Activated naive CD8-positive, alpha-beta T cell treated with anti-CD3 and anti-CD28 coated beads for 36 hours (primary cell): Measurements from ENCODE around the gene RYR3. TPM values are rescaled to one million over a fixed set of nuclear protein-coding genes. Genes with fewer than 3 reads are reported as not detected.

Experiments used
- DNase-seq: peaks from one replicate; pipeline ENCODE4 v3.0.0; 2021
- H3K27ac Mint-ChIP-seq: one replicate; pipeline ENCODE4 v1.8.0; 2022; ENCODE audit warnings: mild to moderate bottlenecking, moderate library complexity, mixed read lengths
- H3K27me3 Mint-ChIP-seq: one replicate; pipeline ENCODE4 v1.8.0; 2022; ENCODE audit warnings: mild to moderate bottlenecking, mixed read lengths
- H3K36me3 Mint-ChIP-seq: one replicate; pipeline ENCODE4 v1.8.0; 2021; ENCODE audit warnings: mild to moderate bottlenecking, mixed read lengths
- H3K4me1 Mint-ChIP-seq: one replicate; pipeline ENCODE4 v1.8.0; 2021; ENCODE audit warnings: mixed read lengths
- H3K4me3 Mint-ChIP-seq: one replicate; pipeline ENCODE4 v1.8.0; 2022; ENCODE audit warnings: mild to moderate bottlenecking, moderate library complexity, mixed read lengths
- H3K9me3 Mint-ChIP-seq: one replicate; pipeline ENCODE4 v1.8.0; 2022; ENCODE audit warnings: mixed read lengths
- total RNA-seq, 2 experiments: library from RNA; stranded (reverse); gene quantifications; one replicate each; pipeline ENCODE4 v1.2.3, GENCODE V29; 2021

RYR3 gene
- total RNA-seq, 2 experiments from 2014 or later: not detected

DNA sequence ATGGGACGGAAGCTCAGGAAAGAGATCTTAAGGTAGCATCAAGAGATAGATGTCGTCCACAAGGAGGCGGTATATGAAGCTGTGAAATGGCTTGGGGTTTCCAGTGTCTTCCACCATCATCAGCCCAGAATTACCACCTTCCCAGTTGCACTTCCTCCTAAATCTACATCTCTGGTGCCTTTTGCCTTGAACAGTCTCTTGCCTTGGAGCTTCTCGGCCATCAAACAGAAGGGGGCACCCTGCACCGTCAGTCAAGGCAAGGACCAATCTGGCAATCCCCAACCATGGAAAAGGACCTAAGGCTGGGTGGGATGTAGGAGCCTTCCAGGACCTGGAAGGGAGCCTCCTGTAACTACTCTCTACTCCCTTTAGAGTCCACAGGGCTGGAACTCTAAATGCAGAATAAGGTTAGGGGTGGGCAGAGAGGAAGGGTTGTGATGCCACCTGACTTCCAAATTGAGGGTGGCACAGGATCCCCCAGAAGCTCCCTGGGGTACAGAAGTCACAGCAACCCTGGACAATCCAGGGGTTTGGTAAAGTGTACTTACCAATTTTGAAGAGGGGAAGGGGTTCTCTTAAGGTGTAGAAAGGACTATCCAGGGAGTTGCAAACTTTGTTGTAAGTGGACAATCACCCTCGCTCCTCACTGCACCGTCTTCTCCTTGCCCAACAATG lies 1.0 kb upstream of the RYR3 start:
- no peaks in the 10 kb centered on the region for H3K36me3 Mint-ChIP-seq
- H3K27me3 Mint-ChIP-seq: peaks cover 49% of the 10 kb centered on the region
- no peak for DNase-seq
- H3K4me3 Mint-ChIP-seq: no peak overlapping the region
- H3K9me3 Mint-ChIP-seq: no peaks in the 10 kb centered on the region
- H3K27ac Mint-ChIP-seq: no peak overlapping the region
- no peaks in the 10 kb centered on the region for H3K4me1 Mint-ChIP-seq

DNA sequence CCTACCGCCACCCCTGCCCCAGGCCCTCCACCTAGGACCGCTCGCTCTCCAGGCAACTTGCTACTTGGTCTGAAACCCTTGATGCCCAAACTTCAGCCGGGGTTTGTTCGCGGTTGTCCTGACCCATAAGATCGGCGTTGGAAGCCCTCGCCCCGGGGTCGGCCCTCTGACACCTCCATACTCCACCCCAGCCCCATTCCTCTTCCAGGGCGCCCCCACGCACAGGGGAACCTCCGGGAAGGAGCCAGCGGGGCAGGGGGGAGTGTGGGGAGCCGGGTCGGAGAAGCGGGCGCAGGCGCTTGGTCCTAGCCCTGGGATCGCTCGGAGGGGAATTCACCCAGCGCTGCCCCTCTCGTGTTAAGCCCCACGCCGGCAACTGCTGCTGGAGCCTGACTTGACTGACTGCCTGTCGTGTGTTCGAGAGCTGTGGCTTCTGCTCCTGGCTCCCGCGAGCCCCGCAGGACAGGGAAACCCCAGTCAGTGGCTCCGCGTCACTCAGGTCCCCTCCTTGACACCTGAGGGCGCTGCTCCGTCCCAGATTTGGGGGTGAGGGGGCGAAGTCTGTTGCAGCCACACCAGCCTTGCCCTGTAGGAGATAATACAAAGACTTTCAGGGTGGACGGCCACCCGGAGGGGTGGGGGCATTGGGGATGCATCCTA lies 675 bp downstream of the RYR3 start:
- Mint-ChIP-seq H3K4me3 (no peak overlapping the region), H3K4me1 (no peaks in the 10 kb centered on the region)
- no peak for DNase-seq

DNA sequence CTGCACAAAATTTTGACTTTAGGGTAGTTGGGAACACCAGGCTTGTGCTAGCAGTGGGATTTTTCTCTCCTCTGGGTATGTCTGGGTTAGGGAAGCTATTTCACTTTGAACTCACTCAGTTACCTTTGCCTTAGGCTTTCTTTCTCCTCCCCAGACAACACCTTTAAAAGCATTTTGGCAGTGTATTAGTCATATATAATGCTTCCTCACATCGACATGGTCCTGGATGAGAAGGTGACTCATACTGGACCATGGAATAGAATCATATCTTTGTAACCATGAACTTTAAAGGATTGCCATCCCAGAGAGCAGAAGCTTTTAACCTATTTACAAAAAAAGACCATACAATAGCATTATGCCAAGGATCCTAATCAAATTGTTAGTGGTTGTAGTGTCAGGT lies 2.7 kb downstream of the RYR3 start:
- H3K4me3 Mint-ChIP-seq: no peak overlapping the region
- no peaks in the 10 kb centered on the region for H3K9me3 Mint-ChIP-seq
- H3K27ac Mint-ChIP-seq: no peak overlapping the region
- no peak for DNase-seq
- H3K27me3 Mint-ChIP-seq: peaks cover 58% of the 10 kb centered on the region
- H3K4me1 Mint-ChIP-seq: no peaks in the 10 kb centered on the region
- no peaks in the 10 kb centered on the region for H3K36me3 Mint-ChIP-seq

More for the DNA sequence above, 675 bp downstream of the RYR3 start:
- H3K27ac Mint-ChIP-seq: no peak overlapping the region
- H3K27me3 Mint-ChIP-seq: peaks cover 57% of the 10 kb centered on the region
- no peaks in the 10 kb centered on the region for H3K36me3 Mint-ChIP-seq
- no peaks in the 10 kb centered on the region for H3K9me3 Mint-ChIP-seq

DNA sequence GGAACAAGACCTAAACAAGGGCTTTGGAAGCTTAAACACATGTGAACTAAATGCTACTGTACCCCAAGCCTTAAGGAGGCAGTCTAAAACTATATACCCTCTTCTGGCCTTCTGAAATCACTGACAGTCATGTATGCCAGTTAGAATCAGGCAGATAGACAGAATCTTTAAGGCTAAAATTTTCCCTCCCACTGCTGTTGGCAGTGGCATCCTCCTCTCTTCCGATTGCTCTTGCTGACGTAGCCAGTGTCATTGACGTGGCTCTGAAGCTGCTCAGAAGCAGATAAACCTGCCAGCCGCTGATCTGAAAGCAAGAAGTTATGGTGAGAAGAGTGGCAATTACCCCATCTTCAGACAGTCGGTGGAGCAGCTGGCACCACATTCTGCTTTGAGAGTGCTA lies 3.3 kb downstream of the RYR3 start:
- Mint-ChIP-seq H3K4me3 (no peak overlapping the region), H3K4me1 (no peaks in the 10 kb centered on the region), H3K27me3 (peaks cover 55% of the 10 kb centered on the region), H3K27ac (no peak overlapping the region), H3K36me3 (no peaks in the 10 kb centered on the region), H3K9me3 (no peaks in the 10 kb centered on the region)
- no peak for DNase-seq

DNA sequence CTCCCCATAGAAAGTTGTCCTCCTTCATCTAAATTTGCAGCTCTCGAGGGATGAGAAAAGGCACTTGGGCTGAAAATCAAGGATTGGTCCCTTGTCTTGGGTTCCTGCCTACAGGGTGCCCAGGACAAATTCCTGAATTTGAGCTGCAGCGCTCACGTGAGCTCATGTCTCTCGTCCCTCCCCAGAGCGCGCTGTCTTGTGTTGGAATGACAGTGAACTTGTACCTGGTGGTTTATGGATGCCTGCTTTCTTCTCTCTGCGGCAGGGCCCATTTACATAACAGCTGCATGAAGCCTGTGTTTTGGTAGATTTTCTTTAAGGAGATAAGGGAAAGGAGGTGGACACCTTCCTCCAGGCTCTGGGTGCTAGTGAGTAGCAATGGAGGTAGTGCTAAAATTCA lies 4.3 kb downstream of the RYR3 start:
- H3K4me3 Mint-ChIP-seq: no peak overlapping the region
- H3K36me3 Mint-ChIP-seq: no peaks in the 10 kb centered on the region
- H3K27me3 Mint-ChIP-seq: peaks cover 45% of the 10 kb centered on the region
- no peaks in the 10 kb centered on the region for H3K9me3 Mint-ChIP-seq
- DNase-seq: no peak
- H3K27ac Mint-ChIP-seq: no peak overlapping the region
- no peaks in the 10 kb centered on the region for H3K4me1 Mint-ChIP-seq

DNA sequence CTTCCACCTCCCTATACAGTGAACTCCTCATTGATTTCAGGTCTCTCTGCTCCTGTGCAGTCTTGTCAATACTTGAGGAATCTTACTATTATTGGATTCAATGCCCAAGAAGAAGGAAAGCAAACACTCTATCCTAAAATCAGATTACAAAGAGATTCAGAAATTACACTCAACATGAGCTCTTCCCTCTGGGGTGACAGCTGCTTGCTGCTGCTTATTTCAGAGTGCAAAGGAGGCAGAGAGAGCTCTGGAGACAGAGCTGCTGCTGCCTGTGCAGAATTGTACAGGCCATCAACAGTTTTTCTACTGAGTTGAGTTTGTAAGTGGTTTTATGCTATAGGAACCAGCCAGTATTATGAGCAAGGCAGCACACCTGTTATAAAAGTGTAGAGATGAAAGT lies 7.1 kb downstream of the RYR3 start:
- Mint-ChIP-seq H3K27me3 (peaks cover 23% of the 10 kb centered on the region), H3K4me3 (no peak overlapping the region), H3K27ac (no peak overlapping the region), H3K36me3 (no peaks in the 10 kb centered on the region), H3K9me3 (no peaks in the 10 kb centered on the region), H3K4me1 (peaks cover 2% of the 10 kb centered on the region)
- DNase-seq: no peak

DNA sequence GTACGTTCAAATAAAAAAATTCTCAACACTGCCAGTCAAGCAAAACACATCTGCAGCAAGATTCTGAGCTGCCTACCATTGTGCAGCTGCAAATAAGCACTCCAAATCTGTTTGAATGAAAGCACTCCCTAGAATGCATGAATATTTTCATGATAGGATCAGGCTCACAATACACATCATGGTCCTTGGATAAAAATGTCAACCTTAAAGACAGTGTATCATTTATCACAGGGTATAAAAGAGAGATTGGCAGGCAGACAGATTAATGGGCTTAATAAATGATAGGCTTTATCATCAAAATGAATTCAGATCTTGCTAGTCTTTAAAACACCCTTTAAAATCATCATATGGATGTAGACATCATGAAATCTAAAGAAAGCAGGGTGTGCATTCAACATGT lies 9.2 kb downstream of the RYR3 start:
- Mint-ChIP-seq H3K9me3 (no peaks in the 10 kb centered on the region), H3K27ac (no peak overlapping the region), H3K4me1 (peaks cover 13% of the 10 kb centered on the region), H3K4me3 (no peak overlapping the region), H3K36me3 (no peaks in the 10 kb centered on the region), H3K27me3 (peaks cover 6% of the 10 kb centered on the region)
- no peak for DNase-seq

DNA sequence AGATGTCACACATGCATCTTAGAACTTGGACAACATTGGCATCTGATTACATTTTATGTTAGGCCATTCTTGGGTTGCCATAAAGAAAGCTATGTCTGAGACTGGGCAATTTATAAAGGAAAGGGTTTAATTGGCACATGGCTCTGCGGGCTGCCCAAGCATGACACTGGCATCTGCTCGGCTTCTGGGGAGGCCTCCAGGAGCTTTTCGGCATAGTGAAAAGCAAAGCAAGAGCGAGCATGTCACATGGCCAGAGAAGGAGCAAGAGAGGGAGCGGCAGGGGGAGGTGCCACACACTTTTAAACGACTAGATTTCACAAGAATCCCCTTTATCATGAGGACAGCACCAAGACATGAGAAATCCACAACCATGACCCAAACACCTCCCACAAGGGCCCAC lies 11.3 kb downstream of the RYR3 start:
- Mint-ChIP-seq H3K4me1 (peaks cover 13% of the 10 kb centered on the region), H3K27me3 (no peaks in the 10 kb centered on the region), H3K9me3 (no peaks in the 10 kb centered on the region), H3K36me3 (no peaks in the 10 kb centered on the region), H3K4me3 (no peak overlapping the region), H3K27ac (no peak overlapping the region)
- DNase-seq: no peak

DNA sequence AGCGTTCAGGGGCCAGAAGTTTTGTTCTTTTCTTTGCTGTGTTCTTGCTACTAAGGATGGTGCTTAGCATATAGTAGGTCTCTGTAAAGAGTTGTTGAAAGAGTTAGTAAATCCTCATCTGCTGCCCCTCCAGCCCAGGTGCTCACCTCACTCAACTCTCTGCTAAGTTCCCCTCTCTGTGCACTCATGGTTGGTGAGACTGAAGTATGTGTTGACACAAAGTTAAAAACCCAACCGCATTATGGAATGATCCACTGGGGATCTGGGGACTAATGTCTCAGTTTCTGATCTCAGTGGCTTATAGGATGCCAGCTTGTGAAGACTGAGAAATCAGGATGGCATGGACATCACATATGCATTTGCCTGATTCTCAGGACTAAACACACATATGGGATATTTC lies 13.8 kb downstream of the RYR3 start:
- H3K9me3 Mint-ChIP-seq: no peaks in the 10 kb centered on the region
- no peaks in the 10 kb centered on the region for H3K36me3 Mint-ChIP-seq
- no peak overlapping the region for H3K27ac Mint-ChIP-seq
- peaks cover 13% of the 10 kb centered on the region for H3K4me1 Mint-ChIP-seq
- no peaks in the 10 kb centered on the region for H3K27me3 Mint-ChIP-seq
- DNase-seq: no peak
- H3K4me3 Mint-ChIP-seq: no peak overlapping the region

DNA sequence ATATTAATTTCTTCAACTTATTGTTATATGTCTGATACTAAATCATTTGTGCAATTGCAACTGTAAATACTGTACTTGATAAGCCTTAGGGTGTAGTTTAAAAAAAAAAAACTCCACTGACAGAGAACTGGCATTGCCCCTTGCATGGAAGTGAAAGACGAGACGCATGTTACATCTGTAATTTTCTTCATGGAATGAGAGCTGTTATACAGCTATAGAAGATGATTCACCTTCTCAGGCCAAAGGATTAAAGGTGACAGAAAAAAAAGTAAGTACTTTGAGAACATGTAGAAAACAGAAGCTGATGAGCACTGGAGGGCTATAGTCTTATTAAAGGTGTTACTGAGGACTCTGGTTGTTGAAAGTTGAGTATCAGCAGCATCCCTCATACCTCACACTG lies 16.1 kb downstream of the RYR3 start:
- no peak for DNase-seq
- no peak overlapping the region for H3K27ac Mint-ChIP-seq
- no peak overlapping the region for H3K4me3 Mint-ChIP-seq
- no peaks in the 10 kb centered on the region for H3K9me3 Mint-ChIP-seq
- no peaks in the 10 kb centered on the region for H3K36me3 Mint-ChIP-seq
- H3K4me1 Mint-ChIP-seq: peaks cover 13% of the 10 kb centered on the region
- peaks cover 10% of the 10 kb centered on the region for H3K27me3 Mint-ChIP-seq

DNA sequence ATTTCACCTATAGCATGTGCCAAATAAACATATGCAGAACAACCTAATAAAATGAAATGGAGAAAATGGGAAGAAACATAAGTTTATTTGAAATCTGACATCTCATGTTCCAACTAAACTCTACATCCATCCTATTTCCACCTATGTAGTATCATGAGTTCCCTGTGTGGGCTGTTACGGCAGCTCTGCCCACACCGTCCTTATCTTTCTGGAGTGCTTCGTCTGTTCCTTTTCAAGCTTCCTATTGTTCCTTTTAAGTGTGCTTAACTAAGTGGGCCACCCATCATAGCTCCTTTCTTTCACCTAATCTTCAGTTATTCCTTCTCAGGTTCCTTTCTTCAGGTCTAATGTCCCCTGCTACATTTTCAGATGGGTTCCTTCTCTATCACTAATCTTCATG lies 17.3 kb downstream of the RYR3 start:
- no peak overlapping the region for H3K27ac Mint-ChIP-seq
- H3K4me1 Mint-ChIP-seq: peaks cover 12% of the 10 kb centered on the region
- no peaks in the 10 kb centered on the region for H3K36me3 Mint-ChIP-seq
- H3K9me3 Mint-ChIP-seq: no peaks in the 10 kb centered on the region
- H3K4me3 Mint-ChIP-seq: no peak overlapping the region
- H3K27me3 Mint-ChIP-seq: peaks cover 10% of the 10 kb centered on the region
- no peak for DNase-seq

DNA sequence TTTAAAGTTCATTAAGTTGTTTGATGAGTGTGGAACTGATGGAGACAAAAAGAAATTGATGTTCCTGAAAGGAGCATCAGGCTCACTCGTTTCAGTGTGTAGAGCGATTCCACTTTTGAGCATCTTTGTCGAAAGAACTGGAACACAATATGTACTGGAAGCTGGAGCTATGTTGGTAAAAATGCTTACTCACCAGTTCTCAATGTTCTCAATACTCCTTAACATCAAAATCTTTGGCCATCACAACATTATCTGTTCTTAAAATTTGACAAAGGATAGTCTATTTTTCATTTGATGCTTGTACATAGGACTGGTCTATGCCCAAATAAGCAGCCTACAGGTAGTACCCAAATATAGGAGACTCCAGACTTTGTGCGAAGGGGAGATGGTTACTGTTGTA lies 18.7 kb downstream of the RYR3 start:
- no peak for DNase-seq
- H3K4me3 Mint-ChIP-seq: no peak overlapping the region
- no peak overlapping the region for H3K27ac Mint-ChIP-seq
- peaks cover 20% of the 10 kb centered on the region for H3K27me3 Mint-ChIP-seq
- H3K9me3 Mint-ChIP-seq: no peaks in the 10 kb centered on the region
- no peaks in the 10 kb centered on the region for H3K36me3 Mint-ChIP-seq
- peaks cover 2% of the 10 kb centered on the region for H3K4me1 Mint-ChIP-seq

DNA sequence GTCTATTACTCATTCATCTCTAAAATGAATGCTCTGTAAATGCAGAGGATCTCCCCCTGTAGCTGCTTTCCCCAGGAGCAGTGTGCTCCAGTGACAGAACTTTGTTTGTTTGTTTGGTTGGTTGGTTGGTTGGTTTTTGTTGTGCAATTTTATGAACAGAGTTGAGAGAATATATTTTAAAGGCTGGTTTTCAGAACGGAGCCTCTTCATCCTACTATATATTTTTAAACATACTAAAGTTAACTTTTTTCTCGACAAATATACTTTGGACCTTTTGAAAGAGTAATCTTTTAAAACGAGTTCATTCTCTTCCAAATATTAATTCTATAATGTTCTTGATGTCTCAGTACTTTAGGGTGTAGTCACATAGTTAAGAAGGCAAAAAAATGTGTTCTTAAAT lies 20.2 kb downstream of the RYR3 start:
- no peaks in the 10 kb centered on the region for H3K9me3 Mint-ChIP-seq
- H3K4me1 Mint-ChIP-seq: no peaks in the 10 kb centered on the region
- no peak overlapping the region for H3K27ac Mint-ChIP-seq
- H3K27me3 Mint-ChIP-seq: peaks cover 26% of the 10 kb centered on the region
- H3K36me3 Mint-ChIP-seq: no peaks in the 10 kb centered on the region
- no peak for DNase-seq
- no peak overlapping the region for H3K4me3 Mint-ChIP-seq

DNA sequence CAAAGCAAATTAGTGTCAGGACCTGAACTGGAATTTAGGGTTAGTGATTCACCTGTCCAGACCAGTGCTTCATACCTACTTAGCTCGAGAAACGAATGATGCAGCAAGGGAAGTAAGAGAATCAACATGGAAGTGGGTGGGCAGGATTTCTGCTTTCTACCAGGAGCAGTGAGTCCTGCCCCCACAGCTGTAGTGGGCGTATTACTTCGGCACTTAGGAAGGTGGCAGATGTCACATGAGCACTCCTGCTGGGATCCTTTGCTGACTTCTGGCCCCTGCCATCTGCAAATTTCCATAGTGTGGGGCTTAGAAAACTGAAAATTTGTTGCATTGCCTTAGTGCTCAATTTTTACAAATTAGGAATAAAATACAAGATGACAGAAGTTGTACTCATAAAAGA lies 31.2 kb downstream of the RYR3 start:
- H3K4me1 Mint-ChIP-seq: no peaks in the 10 kb centered on the region
- H3K9me3 Mint-ChIP-seq: peaks cover 2% of the 10 kb centered on the region
- no peak overlapping the region for H3K4me3 Mint-ChIP-seq
- DNase-seq: no peak
- H3K27me3 Mint-ChIP-seq: no peaks in the 10 kb centered on the region
- no peaks in the 10 kb centered on the region for H3K36me3 Mint-ChIP-seq
- H3K27ac Mint-ChIP-seq: no peak overlapping the region

DNA sequence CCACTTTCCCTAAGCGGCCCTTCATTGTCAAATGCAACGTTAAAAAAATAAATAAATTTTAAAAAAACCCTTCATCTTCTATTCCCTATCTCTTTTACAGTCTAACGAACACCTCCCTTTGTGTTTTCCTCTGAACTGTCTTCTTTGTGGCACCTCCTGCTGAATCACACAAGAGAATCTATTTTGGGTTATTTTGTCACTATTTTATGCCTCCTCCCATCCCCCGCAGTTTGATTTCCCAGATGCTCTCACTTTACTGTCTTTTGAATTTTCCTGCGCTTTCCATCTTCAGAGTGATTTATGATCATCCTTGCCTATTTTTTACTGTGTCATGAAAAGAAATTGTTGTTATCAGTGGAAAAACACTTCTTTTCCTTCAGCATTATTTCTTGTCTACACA lies 32.5 kb downstream of the RYR3 start:
- Mint-ChIP-seq H3K9me3 (peaks cover 2% of the 10 kb centered on the region), H3K27me3 (no peaks in the 10 kb centered on the region), H3K27ac (no peak overlapping the region), H3K4me3 (no peak overlapping the region), H3K36me3 (no peaks in the 10 kb centered on the region), H3K4me1 (no peaks in the 10 kb centered on the region)
- no peak for DNase-seq

DNA sequence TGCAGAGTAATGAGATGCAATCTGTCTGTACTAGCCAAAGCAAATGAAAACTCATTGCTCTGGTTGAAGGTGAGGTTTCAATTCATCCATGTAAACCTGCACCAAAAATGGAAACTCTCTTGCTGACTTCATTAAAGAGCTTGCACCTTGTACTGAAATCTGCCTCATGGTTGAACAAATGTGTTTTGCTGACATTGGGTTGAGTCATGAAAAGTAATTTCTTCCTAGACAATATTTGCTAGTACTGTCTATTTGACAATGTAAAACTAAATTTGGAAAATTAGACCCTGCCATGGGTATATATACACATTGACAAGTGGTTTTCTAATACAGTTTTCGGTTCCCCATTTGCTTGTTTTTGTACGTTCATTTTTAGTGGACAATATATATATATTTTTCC lies 33.3 kb downstream of the RYR3 start:
- H3K36me3 Mint-ChIP-seq: no peaks in the 10 kb centered on the region
- no peak overlapping the region for H3K4me3 Mint-ChIP-seq
- peaks cover 2% of the 10 kb centered on the region for H3K9me3 Mint-ChIP-seq
- H3K27ac Mint-ChIP-seq: no peak overlapping the region
- H3K27me3 Mint-ChIP-seq: no peaks in the 10 kb centered on the region
- DNase-seq: no peak
- H3K4me1 Mint-ChIP-seq: no peaks in the 10 kb centered on the region
